ENCODE data around the gene SND1.
A peak's percentile ranks its signal among the peaks of the same experiment; 100 is the strongest.
"Not testable (repeated sequence)": the region's sequence is repeated elsewhere in the genome, so short reads cannot be mapped to it uniquely, and the experiment has no call there.

The SND1 gene

GRCh38 chr7:127831318-127832219 lies 179.6 kb downstream of the SND1 start:
- DNase-seq (ENCODE audit: low read depth in 2 of 2) = no peak

GRCh38 chr7:127832592-127832991 lies 180.6 kb downstream of the SND1 start:
- DNase-seq (ENCODE audit: low read depth in 2 of 2) = no peak

GRCh38 chr7:127833641-127834040 lies 181.6 kb downstream of the SND1 start:
- DNase-seq (ENCODE audit: low read depth in 2 of 2) = no peak

GRCh38 chr7:127835679-127836078 lies 183.7 kb downstream of the SND1 start:
- no peak for DNase-seq (ENCODE audit: low read depth in 2 of 2)

- not testable (repeated sequence) for DNase-seq (ENCODE audit: low read depth in 2 of 2)
Measured at GRCh38 chr7:127837816-127838410, 185.9 kb downstream of the SND1 start.

- no peak for DNase-seq (ENCODE audit: low read depth in 2 of 2)
Measured at GRCh38 chr7:127838816-127839415, 186.9 kb downstream of the SND1 start.

GRCh38 chr7:127840226-127840951 lies 188.4 kb downstream of the SND1 start:
- no peak for DNase-seq (ENCODE audit: low read depth in 2 of 2)

GRCh38 chr7:127844165-127844564 lies 192.2 kb downstream of the SND1 start:
- DNase-seq (ENCODE audit: low read depth in 2 of 2) = no peak

GRCh38 chr7:127844707-127845331 lies 192.8 kb downstream of the SND1 start:
- no peak for DNase-seq (ENCODE audit: low read depth in 2 of 2)

GRCh38 chr7:127845522-127846214 lies 193.7 kb downstream of the SND1 start:
- no peak for DNase-seq (ENCODE audit: low read depth in 2 of 2)

GRCh38 chr7:127847641-127848040 lies 195.6 kb downstream of the SND1 start:
- no peak for DNase-seq (ENCODE audit: low read depth in 2 of 2)

GRCh38 chr7:127848241-127848640 lies 196.2 kb downstream of the SND1 start:
- DNase-seq (ENCODE audit: low read depth in 2 of 2) = no peak

- peak in 1 of 2 donors; percentile 15 for DNase-seq (ENCODE audit: low read depth in 2 of 2)
Measured at GRCh38 chr7:127850195-127850594, 198.2 kb downstream of the SND1 start.

- no peak for DNase-seq (ENCODE audit: low read depth in 2 of 2)
Measured at GRCh38 chr7:127854383-127854782, 202.4 kb downstream of the SND1 start.

GRCh38 chr7:127857464-127857841 lies 205.5 kb downstream of the SND1 start:
- DNase-seq (ENCODE audit: low read depth in 2 of 2) = no peak

- DNase-seq (ENCODE audit: low read depth in 2 of 2) = no peak
Measured at GRCh38 chr7:127858091-127858914, 206.3 kb downstream of the SND1 start.

- no peak for DNase-seq (ENCODE audit: low read depth in 2 of 2)
Measured at GRCh38 chr7:127858915-127859189, 206.9 kb downstream of the SND1 start.

GRCh38 chr7:127859330-127859729 lies 207.3 kb downstream of the SND1 start:
- no peak for DNase-seq (ENCODE audit: low read depth in 2 of 2)

GRCh38 chr7:127862525-127862924 lies 210.5 kb downstream of the SND1 start:
- no peak for DNase-seq (ENCODE audit: low read depth in 2 of 2)

GRCh38 chr7:127863082-127863481 lies 211.1 kb downstream of the SND1 start:
- no peak for DNase-seq (ENCODE audit: low read depth in 2 of 2)

Measured in activated CD4-positive, alpha-beta T cell treated with anti-CD3 and anti-CD28 coated beads for 24 hours (primary cell).